A549 (cell line): ENCODE data around the gene USP6NL. TPM values are rescaled to one million over a fixed set of nuclear protein-coding genes. Genes with fewer than 3 reads are reported as not detected.

Source experiments
- ATAC-seq, 2 experiments: fragments of 200-7000 bp in 1 of 2; fragments of >200 bp in 1 of 2; cut with Nextera tagmentation in 1 of 2; cut with Tn5 transposase in 1 of 2; 3 replicates each; pipeline versions ENCODE4 v1.8.0 to v1.9.1; 2018 to 2020; ENCODE audit warnings: mild to moderate bottlenecking in 1 of 2, moderate library complexity in 1 of 2
- CTCF ChIA-PET: fragments of 300-600 bp; sonication (Branson Sonifier 250); formaldehyde crosslinking; extraction: SDS; loops from one replicate; lab custom pipeline; 2021; ENCODE audit warnings: antibody characterized with exemption, inconsistent platforms; lab: Yijun Ruan, JAX
- POLR2A ChIA-PET: fragments of 350-600 bp; formaldehyde crosslinking; extraction: SDS; loops from one replicate; lab custom pipeline; 2021; ENCODE audit warnings: antibody characterized with exemption, inconsistent platforms; lab: Yijun Ruan, JAX
- DNase-seq, 2 experiments: peaks; one replicate each; pipeline versions ENCODE4 v3.0.0 to v3.0.0-alpha.2; 2011 to 2016; ENCODE audit warnings: low read depth in 1 of 2, low spot score in 1 of 2
- FAIRE-seq: peaks from 2 replicates; lab custom pipeline; 2011; peaks lifted over from hg19 to GRCh38; lab: Jason Lieb, UNC
- H3K27ac ChIP-seq, 2 experiments: fragments of >200 bp; sonication (Bioruptor Twin); formaldehyde crosslinking; 3 replicates each; pipeline ENCODE4 v1.5.1; 2016 to 2017
- H3K4me1 ChIP-seq: fragments of >200 bp; sonication (Bioruptor Twin); formaldehyde crosslinking; 3 replicates; pipeline ENCODE4 v1.6.1; 2016
- H3K4me2 ChIP-seq: fragments of >200 bp; sonication (Bioruptor Twin); formaldehyde crosslinking; 3 replicates; pipeline ENCODE4 v1.6.1; 2016
- H3K4me3 ChIP-seq: fragments of >200 bp; sonication (Bioruptor Twin); formaldehyde crosslinking; 3 replicates; pipeline ENCODE4 v1.5.1; 2016
- H3K9me3 ChIP-seq: fragments of >200 bp; sonication (Bioruptor Twin); formaldehyde crosslinking; 3 replicates; pipeline ENCODE4 v1.6.1; 2016
- BHLHE40 ChIP-seq: IDR thresholded peaks from 2 replicates; pipeline ENCODE4 v1.6.1; 2012; ENCODE audit warnings: low read depth, low read length, inconsistent platforms
- EP300 ChIP-seq, 2 experiments: fragments of >200 bp; sonication (Bioruptor Twin); formaldehyde crosslinking; IDR thresholded peaks; 2 replicates in 1 of 2; 3 replicates in 1 of 2; pipeline ENCODE4 v1.6.1; 2016 to 2017
- ESRRA ChIP-seq: fragments of 150-350 bp; IDR thresholded peaks from 2 replicates; pipeline ENCODE4 v1.6.1; 2014; ENCODE audit warnings: mild to moderate bottlenecking, low read length, borderline replicate concordance
- FOXS1 ChIP-seq: fragments of 250-450 bp; sonication (Bioruptor Pico); IDR thresholded peaks from 2 replicates; pipeline ENCODE4 v1.5.0; 2020; ENCODE audit warnings: mild to moderate bottlenecking, moderate library complexity
- HOXA7 ChIP-seq: fragments of 250-450 bp; sonication (Bioruptor Pico); IDR thresholded peaks from 2 replicates; pipeline ENCODE4 v1.5.0; 2020; ENCODE audit warnings: mild to moderate bottlenecking, moderate library complexity
- HOXB13 ChIP-seq: fragments of 250-450 bp; sonication (Bioruptor Pico); IDR thresholded peaks from 2 replicates; pipeline ENCODE4 v1.5.0; 2020; ENCODE audit warnings: low read depth, mild to moderate bottlenecking, moderate library complexity
- JUN ChIP-seq, 2 experiments: fragments of >200 bp; sonication (Bioruptor Twin); formaldehyde crosslinking; IDR thresholded peaks; 2 replicates in 1 of 2; 3 replicates in 1 of 2; pipeline ENCODE4 v1.6.1; 2016 to 2017
- JUNB ChIP-seq: fragments of >200 bp; sonication (Bioruptor Twin); formaldehyde crosslinking; IDR thresholded peaks from 2 replicates; pipeline ENCODE4 v1.6.1; 2016
- MAFK ChIP-seq: fragments of 450-650 bp; IDR thresholded peaks from 2 replicates; pipeline ENCODE4 v1.6.1; 2014; ENCODE audit not compliant: partially characterized antibody
- POLR2A ChIP-seq: IDR thresholded peaks from 2 replicates; pipeline ENCODE4 v1.6.1; 2012; ENCODE audit warnings: mild to moderate bottlenecking, low read length
- RARB ChIP-seq: fragments of 250-450 bp; sonication (Bioruptor Pico); IDR thresholded peaks from 2 replicates; pipeline ENCODE4 v1.8.0; 2021; ENCODE audit warnings: mild to moderate bottlenecking, moderate library complexity
- TFCP2L1 ChIP-seq: fragments of 250-450 bp; sonication (Bioruptor Pico); IDR thresholded peaks from 2 replicates; pipeline ENCODE4 v1.5.0; 2021; ENCODE audit warnings: mild to moderate bottlenecking
- TP53 ChIP-seq: fragments of 250-450 bp; sonication (Bioruptor Pico); IDR thresholded peaks from 2 replicates; pipeline ENCODE4 v1.5.0; 2021; ENCODE audit warnings: mild to moderate bottlenecking, moderate library complexity
- ZC3H11A ChIP-seq: fragments of 450-650 bp; IDR thresholded peaks from 2 replicates; pipeline ENCODE4 v1.6.1; 2014; ENCODE audit warnings: antibody characterized with exemption, mild to moderate bottlenecking
- WGBS: methylation state at CpG from one replicate; pipeline ENCODE4 v1.1.6; 2017; ENCODE audit errors: missing lambda C conversion rate; 5-methylcytosine and 5-hydroxymethylcytosine counted together
- polyA plus RNA-seq, 4 experiments: library from polyadenylated mRNA; depleted of rRNA in 3 of 4; stranded (reverse); fragments of >200 nt; fragmentation: RNase III in 1 of 4; extraction: RNeasy Plus Mini Kit Qiagen cat#74134 plus additional on column Dnase treatment in 1 of 4; gene quantifications; 2 replicates in 3 of 4; 3 replicates in 1 of 4; pipeline ENCODE4 v1.2.3, GENCODE V29; 2011 to 2017
- TF ChIP-seq, protein P1 (sequence below): fragments of 200-600 bp; sonication (generic); IDR thresholded peaks from 2 replicates; pipeline ENCODE4 v1.6.1; 2016; ENCODE audit warnings: antibody characterized with exemption, mild to moderate bottlenecking, moderate library complexity
- TF ChIP-seq, protein P2 (sequence below): fragments of 450-650 bp; IDR thresholded peaks from 2 replicates; pipeline ENCODE4 v1.6.1; 2014; ENCODE audit warnings: antibody characterized with exemption
- TF ChIP-seq, protein P3 (sequence below): IDR thresholded peaks from 2 replicates; pipeline ENCODE4 v1.6.1; 2012
- TF ChIP-seq, protein P4 (sequence below): IDR thresholded peaks from 2 replicates; pipeline ENCODE4 v1.6.1; 2012
- TF ChIP-seq, protein P5 (sequence below): IDR thresholded peaks from 2 replicates; pipeline ENCODE4 v1.6.1; 2012; ENCODE audit warnings: low read depth, borderline replicate concordance

USP6NL gene
- polyA plus RNA-seq, 2 of the 4 experiments (the other 2 are of a cell fraction) = 10.6 to 18.2 TPM

DNA sequence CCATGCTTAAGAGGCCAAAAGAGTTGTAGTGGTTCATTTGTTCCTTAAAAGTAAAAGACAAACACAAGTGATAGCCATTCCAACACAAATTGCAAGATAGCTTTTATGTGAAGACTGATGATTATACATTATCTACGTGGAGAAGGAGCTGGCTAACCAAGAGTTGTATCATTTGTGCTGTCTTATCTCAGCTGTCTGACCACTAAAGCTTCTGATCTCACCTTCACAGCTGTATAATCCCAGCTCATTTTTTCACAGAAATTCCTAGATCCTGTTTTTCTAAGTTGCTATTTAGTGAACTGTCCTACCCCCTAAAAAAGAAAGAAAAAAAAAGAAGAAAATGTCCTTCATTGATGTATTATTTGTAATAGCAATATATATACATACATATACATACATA lies 9.8 kb downstream of the USP6NL start (continued):
- TF ChIP-seq, protein P1, sequence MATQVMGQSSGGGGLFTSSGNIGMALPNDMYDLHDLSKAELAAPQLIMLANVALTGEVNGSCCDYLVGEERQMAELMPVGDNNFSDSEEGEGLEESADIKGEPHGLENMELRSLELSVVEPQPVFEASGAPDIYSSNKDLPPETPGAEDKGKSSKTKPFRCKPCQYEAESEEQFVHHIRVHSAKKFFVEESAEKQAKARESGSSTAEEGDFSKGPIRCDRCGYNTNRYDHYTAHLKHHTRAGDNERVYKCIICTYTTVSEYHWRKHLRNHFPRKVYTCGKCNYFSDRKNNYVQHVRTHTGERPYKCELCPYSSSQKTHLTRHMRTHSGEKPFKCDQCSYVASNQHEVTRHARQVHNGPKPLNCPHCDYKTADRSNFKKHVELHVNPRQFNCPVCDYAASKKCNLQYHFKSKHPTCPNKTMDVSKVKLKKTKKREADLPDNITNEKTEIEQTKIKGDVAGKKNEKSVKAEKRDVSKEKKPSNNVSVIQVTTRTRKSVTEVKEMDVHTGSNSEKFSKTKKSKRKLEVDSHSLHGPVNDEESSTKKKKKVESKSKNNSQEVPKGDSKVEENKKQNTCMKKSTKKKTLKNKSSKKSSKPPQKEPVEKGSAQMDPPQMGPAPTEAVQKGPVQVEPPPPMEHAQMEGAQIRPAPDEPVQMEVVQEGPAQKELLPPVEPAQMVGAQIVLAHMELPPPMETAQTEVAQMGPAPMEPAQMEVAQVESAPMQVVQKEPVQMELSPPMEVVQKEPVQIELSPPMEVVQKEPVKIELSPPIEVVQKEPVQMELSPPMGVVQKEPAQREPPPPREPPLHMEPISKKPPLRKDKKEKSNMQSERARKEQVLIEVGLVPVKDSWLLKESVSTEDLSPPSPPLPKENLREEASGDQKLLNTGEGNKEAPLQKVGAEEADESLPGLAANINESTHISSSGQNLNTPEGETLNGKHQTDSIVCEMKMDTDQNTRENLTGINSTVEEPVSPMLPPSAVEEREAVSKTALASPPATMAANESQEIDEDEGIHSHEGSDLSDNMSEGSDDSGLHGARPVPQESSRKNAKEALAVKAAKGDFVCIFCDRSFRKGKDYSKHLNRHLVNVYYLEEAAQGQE = no peak
- no peak for TF ChIP-seq BHLHE40
- TF ChIP-seq POLR2A = no peak

DNA sequence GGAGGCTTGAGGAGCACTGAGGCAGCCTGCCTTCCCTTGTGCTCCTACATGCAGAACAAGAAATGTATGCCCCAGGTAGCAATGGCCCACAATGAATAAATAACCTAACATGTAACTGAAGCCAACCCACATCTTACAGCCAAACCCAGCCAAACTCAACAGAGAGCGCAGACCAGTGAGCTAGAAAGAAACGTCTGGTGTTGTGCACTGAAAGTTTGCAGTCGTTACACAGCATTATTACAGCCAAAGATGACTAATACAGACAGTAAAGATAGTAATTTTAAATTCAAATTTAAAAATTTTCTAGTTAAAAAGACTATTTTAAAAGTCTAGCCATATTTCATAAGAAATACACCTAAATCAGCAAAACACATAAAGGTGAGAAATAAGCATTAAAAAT lies 11.2 kb downstream of the USP6NL start:
- ATAC-seq = no peak
- Histone ChIP-seq H3K9me3 (no peaks in the 10 kb centered on the region), H3K4me2 (no peak overlapping the region), H3K4me3 (no peak overlapping the region), H3K27ac (no peak overlapping the region), H3K4me1 (peaks cover 29% of the 10 kb centered on the region)
- no peak for FAIRE-seq
- DNase-seq = no peak
- ChIA-PET POLR2A (no interaction called here), CTCF (interaction anchor here (0.7 kb wide), 1 partner anchor 158 kb away, joined by 4 read pairs; no protein-coding TSS in a partner anchor)
- TF ChIP-seq HOXB13 (CRISPR knock-in tag) (no peak), MAFK (peak; percentile 27)
- WGBS = 92% methylated on average over 3 of the region's 3 CpGs

DNA sequence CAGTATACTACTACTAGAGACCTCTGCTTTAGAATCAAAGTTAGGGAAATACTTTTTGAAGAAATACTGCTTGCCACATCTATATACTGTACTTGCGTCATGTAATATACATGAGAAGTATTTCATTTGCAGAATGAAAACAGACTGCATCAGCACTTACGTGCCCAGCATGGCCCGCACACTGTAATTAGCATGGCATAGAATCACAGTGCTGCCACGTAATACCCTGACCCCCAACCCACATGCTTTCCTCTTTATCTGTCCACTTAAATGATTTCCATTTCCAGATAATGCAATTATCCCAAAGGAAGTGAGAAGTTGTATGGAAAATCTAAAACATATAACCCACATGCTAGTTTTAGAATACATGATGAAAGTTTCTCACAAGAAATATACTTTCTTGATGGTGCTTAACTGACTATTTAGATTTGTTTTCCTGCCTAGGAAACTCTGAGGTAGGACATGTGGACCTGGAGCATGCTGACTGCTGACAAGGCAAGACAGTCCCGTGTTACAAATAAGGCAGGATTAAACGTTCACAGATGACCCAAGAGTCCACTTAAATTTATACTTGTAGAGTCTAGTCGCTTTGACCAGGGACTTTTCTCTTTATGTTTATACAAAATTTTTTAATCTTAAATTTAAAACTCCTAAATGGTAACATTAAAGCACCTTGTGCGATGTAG lies 12.6 kb downstream of the USP6NL start:
- no peak for DNase-seq
- Histone ChIP-seq H3K27ac (no peak overlapping the region), H3K9me3 (no peaks in the 10 kb centered on the region), H3K4me1 (peaks cover 18% of the 10 kb centered on the region), H3K4me2 (no peak overlapping the region), H3K4me3 (no peak overlapping the region)
- no peak for ATAC-seq
- FAIRE-seq = peak; percentile 86
- POLR2A ChIA-PET = no interaction called here
- CTCF ChIA-PET = interaction anchor here (0.7 kb wide), 1 partner anchor 21 kb away, joined by 3 read pairs; no protein-coding TSS in a partner anchor
- TF ChIP-seq, protein P2, sequence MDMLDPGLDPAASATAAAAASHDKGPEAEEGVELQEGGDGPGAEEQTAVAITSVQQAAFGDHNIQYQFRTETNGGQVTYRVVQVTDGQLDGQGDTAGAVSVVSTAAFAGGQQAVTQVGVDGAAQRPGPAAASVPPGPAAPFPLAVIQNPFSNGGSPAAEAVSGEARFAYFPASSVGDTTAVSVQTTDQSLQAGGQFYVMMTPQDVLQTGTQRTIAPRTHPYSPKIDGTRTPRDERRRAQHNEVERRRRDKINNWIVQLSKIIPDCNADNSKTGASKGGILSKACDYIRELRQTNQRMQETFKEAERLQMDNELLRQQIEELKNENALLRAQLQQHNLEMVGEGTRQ = no peak
- TF ChIP-seq, protein P3, sequence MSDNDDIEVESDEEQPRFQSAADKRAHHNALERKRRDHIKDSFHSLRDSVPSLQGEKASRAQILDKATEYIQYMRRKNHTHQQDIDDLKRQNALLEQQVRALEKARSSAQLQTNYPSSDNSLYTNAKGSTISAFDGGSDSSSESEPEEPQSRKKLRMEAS = no peak
- TF ChIP-seq JUN (IDR thresholded peaks at IDR 0.05) = no peak
- no peak for TF ChIP-seq FOXS1 (CRISPR knock-in tag)
- TF ChIP-seq ESRRA = no peak
- no peak for TF ChIP-seq EP300 (IDR thresholded peaks at IDR 0.05)
- no peak for TF ChIP-seq RARB
- TF ChIP-seq TFCP2L1 = no peak
- TF ChIP-seq HOXA7 = no peak
- no peak for TF ChIP-seq JUNB
- no peak for TF ChIP-seq ZC3H11A
- TF ChIP-seq, protein P4, sequence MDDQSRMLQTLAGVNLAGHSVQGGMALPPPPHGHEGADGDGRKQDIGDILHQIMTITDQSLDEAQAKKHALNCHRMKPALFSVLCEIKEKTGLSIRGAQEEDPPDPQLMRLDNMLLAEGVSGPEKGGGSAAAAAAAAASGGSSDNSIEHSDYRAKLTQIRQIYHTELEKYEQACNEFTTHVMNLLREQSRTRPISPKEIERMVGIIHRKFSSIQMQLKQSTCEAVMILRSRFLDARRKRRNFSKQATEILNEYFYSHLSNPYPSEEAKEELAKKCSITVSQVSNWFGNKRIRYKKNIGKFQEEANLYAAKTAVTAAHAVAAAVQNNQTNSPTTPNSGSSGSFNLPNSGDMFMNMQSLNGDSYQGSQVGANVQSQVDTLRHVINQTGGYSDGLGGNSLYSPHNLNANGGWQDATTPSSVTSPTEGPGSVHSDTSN = no peak
- TF ChIP-seq BHLHE40 = no peak
- no peak for TF ChIP-seq TP53 (CRISPR knock-in tag)
- TF ChIP-seq, protein P1 = no peak
- TF ChIP-seq, protein P5, sequence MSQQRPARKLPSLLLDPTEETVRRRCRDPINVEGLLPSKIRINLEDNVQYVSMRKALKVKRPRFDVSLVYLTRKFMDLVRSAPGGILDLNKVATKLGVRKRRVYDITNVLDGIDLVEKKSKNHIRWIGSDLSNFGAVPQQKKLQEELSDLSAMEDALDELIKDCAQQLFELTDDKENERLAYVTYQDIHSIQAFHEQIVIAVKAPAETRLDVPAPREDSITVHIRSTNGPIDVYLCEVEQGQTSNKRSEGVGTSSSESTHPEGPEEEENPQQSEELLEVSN = no peak
- WGBS = 86% methylated on average over 8 of the region's 8 CpGs
